ENCODE measurements around the gene PDYN.
A peak's percentile ranks its signal among the peaks of the same experiment; 100 is the strongest.

Gene PDYN

GRCh38 chr20:1935696-1936366 is 58.0 kb downstream of the PDYN start:
- no peak for DNase-seq (ENCODE audit: low spot score)
- H3K27ac ChIP-seq: peak overlapping the region in 1 of 2 donors; percentile 84
- H3K4me3 ChIP-seq: no peak overlapping the region
- TF ChIP-seq, protein P1, sequence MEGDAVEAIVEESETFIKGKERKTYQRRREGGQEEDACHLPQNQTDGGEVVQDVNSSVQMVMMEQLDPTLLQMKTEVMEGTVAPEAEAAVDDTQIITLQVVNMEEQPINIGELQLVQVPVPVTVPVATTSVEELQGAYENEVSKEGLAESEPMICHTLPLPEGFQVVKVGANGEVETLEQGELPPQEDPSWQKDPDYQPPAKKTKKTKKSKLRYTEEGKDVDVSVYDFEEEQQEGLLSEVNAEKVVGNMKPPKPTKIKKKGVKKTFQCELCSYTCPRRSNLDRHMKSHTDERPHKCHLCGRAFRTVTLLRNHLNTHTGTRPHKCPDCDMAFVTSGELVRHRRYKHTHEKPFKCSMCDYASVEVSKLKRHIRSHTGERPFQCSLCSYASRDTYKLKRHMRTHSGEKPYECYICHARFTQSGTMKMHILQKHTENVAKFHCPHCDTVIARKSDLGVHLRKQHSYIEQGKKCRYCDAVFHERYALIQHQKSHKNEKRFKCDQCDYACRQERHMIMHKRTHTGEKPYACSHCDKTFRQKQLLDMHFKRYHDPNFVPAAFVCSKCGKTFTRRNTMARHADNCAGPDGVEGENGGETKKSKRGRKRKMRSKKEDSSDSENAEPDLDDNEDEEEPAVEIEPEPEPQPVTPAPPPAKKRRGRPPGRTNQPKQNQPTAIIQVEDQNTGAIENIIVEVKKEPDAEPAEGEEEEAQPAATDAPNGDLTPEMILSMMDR (IDR thresholded peaks at IDR 0.05): no peak

- peak; percentile 97 for DNase-seq (ENCODE audit: low spot score)
- peak overlapping the region; percentile 60 to 84 for H3K27ac ChIP-seq
- peak overlapping the region; percentile 29 for H3K4me3 ChIP-seq
- TF ChIP-seq, protein P1 (IDR thresholded peaks at IDR 0.05): no peak
These were observed 58.9 kb downstream of the PDYN start for GRCh38 chr20:1934721-1935573.

GRCh38 chr20:1934156-1934555 is 59.7 kb downstream of the PDYN start:
- H3K27ac ChIP-seq: peak overlapping the region; percentile 60 to 84
- TF ChIP-seq, protein P1 (IDR thresholded peaks at IDR 0.05): no peak
- H3K4me3 ChIP-seq: peak overlapping the region; percentile 5
- DNase-seq (ENCODE audit: low spot score): no peak

DNA sequence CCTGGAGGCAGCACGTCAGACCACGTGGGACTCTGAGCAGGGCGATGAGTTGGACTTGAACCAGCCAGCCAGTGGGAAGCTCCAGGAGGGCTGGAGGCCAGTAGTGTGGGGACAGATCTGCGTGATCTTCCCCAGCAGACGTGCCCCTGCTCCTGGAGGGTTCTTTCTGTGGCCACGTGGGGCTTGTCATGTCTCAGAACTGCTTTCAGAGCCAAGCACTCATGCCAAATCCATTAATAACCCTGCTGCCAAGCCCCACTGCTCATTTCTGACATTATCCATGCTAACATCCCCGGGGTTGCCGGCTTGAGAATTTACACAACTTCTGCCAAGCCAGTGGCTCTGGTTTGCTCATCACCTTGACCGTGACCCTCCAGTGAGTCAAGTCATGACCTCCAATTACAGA is 60.4 kb downstream of the PDYN start:
- peak overlapping the region in 1 of 2 donors; percentile 3 for H3K27ac ChIP-seq

DNA sequence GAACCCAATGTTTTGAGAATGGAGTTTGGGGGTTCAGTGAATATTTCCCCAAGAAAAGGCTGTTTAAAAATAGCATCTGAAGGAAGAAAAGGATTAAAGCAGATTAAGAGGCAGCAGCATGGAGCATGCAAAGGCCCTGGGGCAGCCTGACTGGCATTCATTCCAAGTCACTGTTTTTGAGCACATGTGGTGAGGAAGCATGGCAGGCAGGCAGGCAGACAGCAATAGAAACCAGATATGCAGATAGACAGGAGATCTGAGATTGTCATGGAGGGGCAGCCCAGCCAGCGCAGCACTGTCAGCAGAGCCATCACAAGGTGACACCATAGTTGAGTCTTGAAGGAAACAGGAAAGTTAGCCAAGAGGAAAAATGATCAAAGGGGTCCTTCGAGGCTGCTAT is 60.9 kb downstream of the PDYN start:
- no peak overlapping the region for H3K4me3 ChIP-seq
- TF ChIP-seq, protein P1 (IDR thresholded peaks at IDR 0.05): no peak
- no peak for DNase-seq (ENCODE audit: low spot score)
- peak overlapping the region in 1 of 2 donors; percentile 3 for H3K27ac ChIP-seq

More for the DNA sequence above, 60.4 kb downstream of the PDYN start:
- DNase-seq (ENCODE audit: low spot score): peak; percentile 81
- TF ChIP-seq, protein P1 (IDR thresholded peaks at IDR 0.05): no peak
- no peak overlapping the region for H3K4me3 ChIP-seq

GRCh38 chr20:1931830-1932229 is 62.0 kb downstream of the PDYN start:
- TF ChIP-seq, protein P1 (IDR thresholded peaks at IDR 0.05): no peak
- DNase-seq (ENCODE audit: low spot score): no peak
- Histone ChIP-seq H3K27ac (no peak overlapping the region), H3K4me3 (no peak overlapping the region)

Data from coronary artery (tissue), 2 donors.